ENCODE data around the gene GSTM1.
A peak's percentile ranks its signal among the peaks of the same experiment; 100 is the strongest.

GSTM1 gene

GRCh38 chr1:109650609-109651008 is 37.0 kb upstream of the GSTM1 start:
- TF ChIP-seq ISL1 (CRISPR knock-in tag; IDR thresholded peaks at IDR 0.05): peak; percentile 76
- no peak for TF ChIP-seq TSHZ2 (CRISPR knock-in tag; IDR thresholded peaks at IDR 0.05)
- ATAC-seq: no peak

- no peak for TF ChIP-seq POU6F1 (CRISPR knock-in tag; IDR thresholded peaks at IDR 0.05; ENCODE audit: borderline replicate concordance, low read depth)
- no peak for TF ChIP-seq ZNF70 (CRISPR knock-in tag; IDR thresholded peaks at IDR 0.05)
- no peak for TF ChIP-seq PATZ1 (CRISPR knock-in tag; IDR thresholded peaks at IDR 0.05; ENCODE audit: borderline replicate concordance)
- TF ChIP-seq GLIS3 (CRISPR knock-in tag; IDR thresholded peaks at IDR 0.05): no peak
- no peak for TF ChIP-seq CREB5 (CRISPR knock-in tag; IDR thresholded peaks at IDR 0.05; ENCODE audit: low read depth)
- TF ChIP-seq PPARA (CRISPR knock-in tag; IDR thresholded peaks at IDR 0.05; ENCODE audit: borderline replicate concordance): no peak
- no peak for TF ChIP-seq ZNF8 (CRISPR knock-in tag; IDR thresholded peaks at IDR 0.05)
- TF ChIP-seq CSRNP3 (CRISPR knock-in tag; IDR thresholded peaks at IDR 0.05): no peak
- TF ChIP-seq ZFP30 (CRISPR knock-in tag; IDR thresholded peaks at IDR 0.05): no peak
- no peak for TF ChIP-seq ISL1 (CRISPR knock-in tag; IDR thresholded peaks at IDR 0.05)
- no peak for ATAC-seq
These were observed 35.2 kb upstream of the GSTM1 start for GRCh38 chr1:109652402-109652801.

GRCh38 chr1:109653306-109653705 is 34.3 kb upstream of the GSTM1 start:
- peak; percentile 6; the same call in 1 of the 3 replicates for ATAC-seq

GRCh38 chr1:109654519-109654918 is 33.1 kb upstream of the GSTM1 start:
- TF ChIP-seq ZFP3 (CRISPR knock-in tag; IDR thresholded peaks at IDR 0.05): no peak
- no peak for ATAC-seq

More at GRCh38 chr1:109653306-109653705, 34.3 kb upstream of the GSTM1 start:
- TF ChIP-seq GLIS3 (CRISPR knock-in tag; IDR thresholded peaks at IDR 0.05) (no peak), ZNF565 (CRISPR knock-in tag; conservative IDR thresholded peaks at IDR 0.05; ENCODE audit: low read depth) (no peak), ZNF8 (CRISPR knock-in tag; IDR thresholded peaks at IDR 0.05) (no peak), ZC3H10 (CRISPR knock-in tag; IDR thresholded peaks at IDR 0.05) (peak; percentile 39; the same call in 1 of the 2 replicates), CREB5 (CRISPR knock-in tag; IDR thresholded peaks at IDR 0.05; ENCODE audit: low read depth) (no peak), CSDC2 (CRISPR knock-in tag; IDR thresholded peaks at IDR 0.05) (no peak), ZNF70 (CRISPR knock-in tag; IDR thresholded peaks at IDR 0.05) (no peak), OSR1 (CRISPR knock-in tag; IDR thresholded peaks at IDR 0.05) (no peak)

All from SK-N-SH treated with all-trans-retinoic acid at 6 μM for 48 hours (cell line).